Measurements from ENCODE around the gene MYRIP. TPM values are rescaled to one million over a fixed set of nuclear protein-coding genes. Genes with fewer than 3 reads are reported as not detected.

The MYRIP gene
- total and polyA plus RNA-seq, 2 experiments from 2014 or later = 1.5 to 1.8 TPM

GRCh38 chr3:39780352-39780751 is 29.1 kb upstream of the MYRIP start:
- Histone ChIP-seq H3K27ac (ENCODE audit: low read depth) (no peak overlapping the region), H3K36me3 (ENCODE audit: insufficient read depth) (no peaks in the 10 kb centered on the region), H2AFZ (no peak overlapping the region), H3K4me3 (no peak overlapping the region), H3K9me2 (ENCODE audit: insufficient read depth) (no peaks in the 10 kb centered on the region), H3K27me3 (ENCODE audit: insufficient read depth) (no peaks in the 10 kb centered on the region), H3K4me1 (ENCODE audit: insufficient read depth) (no peaks in the 10 kb centered on the region), H4K20me1 (replicated peaks; ENCODE audit: insufficient read depth) (no peaks in the 10 kb centered on the region), H3F3A (replicated peaks; ENCODE audit: low read depth) (no peaks in the 10 kb centered on the region), H3K4me2 (no peak overlapping the region), H3K79me2 (replicated peaks; ENCODE audit: insufficient read depth) (no peaks in the 10 kb centered on the region)
- Mint-ChIP-seq H3K4me3 (no peak overlapping the region), H3K27ac (no peak overlapping the region), H3K9me3 (peaks cover 27% of the 10 kb centered on the region), H3K36me3 (ENCODE audit: low read depth) (peaks cover 13% of the 10 kb centered on the region; the same call in 1 of the 3 replicates), H3K4me1 (no peaks in the 10 kb centered on the region), H3K27me3 (ENCODE audit: insufficient read depth, low read depth, poor library complexity) (no peaks in the 10 kb centered on the region)
- DNase-seq (ENCODE audit: low spot score) (no peak), ATAC-seq (no peak)
- TF ChIP-seq JUNB (IDR thresholded peaks at IDR 0.05; ENCODE audit: unreplicated experiment) (no peak), CREB1 (CRISPR knock-in tag; IDR thresholded peaks at IDR 0.05; ENCODE audit: low read depth) (no peak), ZNF114 (CRISPR knock-in tag; IDR thresholded peaks at IDR 0.05) (no peak), REST (IDR thresholded peaks at IDR 0.05; ENCODE audit: unreplicated experiment) (no peak), ZNF331 (CRISPR knock-in tag; IDR thresholded peaks at IDR 0.05; ENCODE audit: low read depth) (no peak), STAT1 (IDR thresholded peaks at IDR 0.05; ENCODE audit: unreplicated experiment) (no peak), POLR2AphosphoS5 (IDR thresholded peaks at IDR 0.05; ENCODE audit: low read depth) (no peak), ZNF462 (CRISPR knock-in tag; IDR thresholded peaks at IDR 0.05) (no peak), ETS1 (IDR thresholded peaks at IDR 0.05) (no peak), EZH2phosphoT487 (IDR thresholded peaks at IDR 0.05; ENCODE audit: unreplicated experiment) (no peak), NANOG (IDR thresholded peaks at IDR 0.05; ENCODE audit: borderline replicate concordance) (no peak), CTCF (conservative IDR thresholded peaks at IDR 0.05; ENCODE audit: low read depth in 2 of 2) (no peak), EZH2 (IDR thresholded peaks at IDR 0.05; ENCODE audit: low read depth, unreplicated experiment) (no peak)
